D341Med (cell line): ENCODE data around the gene MIOX.
"Not testable (repeated sequence)": the region's sequence is repeated elsewhere in the genome, so short reads cannot be mapped to it uniquely, and the experiment has no call there.

Experiments
- DNase-seq: peaks from one replicate; pipeline ENCODE4 v3.0.0; 2012; ENCODE audit warnings: low spot score

The MIOX gene

GRCh38 chr22:50517495-50518260 is 31.0 kb downstream of the MIOX start:
- DNase-seq: peak; percentile 17

DNA sequence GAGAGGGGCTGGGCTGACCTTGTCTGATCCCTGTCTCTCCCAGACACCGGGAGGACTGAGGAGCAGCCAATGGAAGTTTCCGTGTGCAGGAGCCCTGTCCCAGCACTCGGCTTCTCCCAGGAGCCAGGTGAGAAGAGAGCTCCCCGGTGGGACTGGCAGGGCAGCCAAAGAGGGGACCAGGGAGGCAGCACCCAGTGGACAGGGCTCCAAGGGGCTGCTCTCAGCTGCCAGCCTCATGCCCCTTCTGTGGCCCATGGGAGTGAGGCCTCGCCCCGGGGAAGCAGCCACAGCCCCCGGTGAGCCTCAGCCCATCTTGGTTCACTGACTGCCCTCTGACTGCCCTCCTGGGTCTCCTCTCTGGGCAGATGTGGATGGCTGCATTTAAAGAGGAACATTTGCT is 31.9 kb downstream of the MIOX start:
- peak; percentile 18 for DNase-seq

DNA sequence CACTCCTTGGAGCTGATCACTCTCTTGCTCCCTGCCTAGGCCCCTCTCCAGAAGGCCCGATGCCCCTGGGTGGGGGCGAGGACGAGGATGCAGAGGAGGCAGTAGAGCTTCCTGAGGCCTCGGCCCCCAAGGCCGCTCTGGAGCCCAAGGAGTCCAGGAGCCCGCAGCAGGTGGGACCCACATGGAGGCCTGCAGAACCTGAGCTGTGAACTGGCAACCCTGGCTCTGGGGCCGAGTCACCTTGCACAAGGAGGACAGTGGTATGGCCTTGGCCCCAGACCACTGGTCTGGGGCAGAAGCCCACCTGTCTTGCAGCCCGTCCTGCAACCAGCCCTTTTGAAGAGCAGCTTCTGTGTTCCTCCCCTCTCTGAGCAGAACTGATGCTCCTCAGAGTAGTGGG is 32.5 kb downstream of the MIOX start:
- DNase-seq: peak; percentile 13

DNA sequence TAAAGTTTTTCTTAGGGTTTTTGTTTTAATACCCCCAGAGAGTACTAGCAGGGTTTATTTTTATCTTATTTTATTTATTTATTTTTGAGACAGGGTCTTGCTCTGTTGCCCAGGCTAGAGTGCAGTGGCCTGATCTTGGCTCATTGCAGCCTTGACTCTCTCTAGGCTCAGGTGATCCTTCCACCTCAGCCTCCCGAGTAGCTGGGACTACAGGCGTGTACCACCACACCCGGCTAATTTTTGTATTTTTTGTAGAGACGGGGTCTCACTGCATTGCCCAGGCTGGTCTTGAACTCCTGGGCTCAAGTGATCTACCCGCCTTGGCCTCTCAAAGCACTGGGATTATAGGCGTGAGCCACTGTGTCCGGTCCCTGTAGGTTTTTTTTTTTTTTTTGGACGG is 33.5 kb downstream of the MIOX start:
- DNase-seq: not testable (repeated sequence)

DNA sequence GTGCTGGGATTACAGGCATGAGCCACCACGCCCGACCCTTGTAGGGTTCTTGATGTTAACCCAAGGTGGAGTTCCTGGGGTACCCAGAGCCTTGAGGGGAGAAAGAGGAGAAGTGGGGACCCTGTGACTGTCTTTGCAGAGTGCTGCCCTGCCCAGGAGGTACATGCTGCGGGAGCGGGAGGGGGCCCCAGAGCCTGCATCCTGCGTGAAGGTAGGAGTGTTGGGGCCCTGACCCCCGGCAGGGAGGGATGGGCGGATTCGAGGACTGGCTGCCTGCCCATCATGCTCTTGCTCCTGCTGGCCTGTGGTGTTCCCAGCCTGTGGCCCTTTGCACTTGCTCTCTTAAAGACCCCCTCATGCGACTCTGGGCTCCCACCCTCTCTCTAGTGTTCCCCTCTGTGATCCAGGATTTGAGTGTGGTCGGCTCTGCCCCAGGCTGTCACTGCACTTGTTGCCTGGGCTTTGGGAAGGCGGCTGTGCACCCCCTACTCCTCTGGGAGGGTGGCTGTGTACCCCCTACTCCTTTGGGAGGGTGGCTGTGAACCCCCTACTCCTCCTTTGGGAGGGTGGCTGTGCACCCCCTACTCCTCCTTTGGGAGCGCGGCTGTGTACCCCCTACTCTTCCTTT is 34.3 kb downstream of the MIOX start:
- peak; percentile 18 for DNase-seq

- peak; percentile 13 for DNase-seq
These were observed 35.1 kb downstream of the MIOX start for GRCh38 chr22:50521710-50522109.

DNA sequence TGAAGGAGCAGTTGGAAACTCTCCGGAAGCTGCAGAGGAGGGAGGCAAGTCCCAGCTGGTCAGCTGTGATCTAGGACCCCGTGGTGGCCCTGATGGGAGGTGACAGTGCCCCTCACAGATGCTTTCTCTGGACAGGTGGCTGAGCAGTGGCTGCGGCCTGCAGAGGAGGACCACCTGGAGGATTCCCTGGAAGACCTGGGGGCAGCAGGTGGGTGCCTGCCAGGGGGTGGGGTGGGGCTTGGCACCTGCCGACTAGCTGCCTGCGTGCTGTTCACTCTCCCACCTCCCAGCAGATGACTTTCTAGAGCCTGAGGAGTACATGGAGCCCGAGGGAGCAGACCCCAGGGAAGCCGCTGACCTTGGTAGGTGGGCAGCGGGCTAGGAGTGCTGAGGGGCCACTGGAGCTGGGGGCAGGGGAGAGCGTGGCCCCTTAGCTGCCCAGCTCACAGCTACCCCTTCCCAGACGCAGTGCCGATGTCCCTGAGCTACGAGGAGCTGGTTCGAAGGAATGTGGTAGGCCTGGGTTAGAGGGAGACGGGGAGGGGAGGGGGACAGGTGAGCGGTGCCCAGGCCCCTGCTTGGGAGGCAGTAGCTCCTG is 35.6 kb downstream of the MIOX start:
- DNase-seq: peak; percentile 13

DNA sequence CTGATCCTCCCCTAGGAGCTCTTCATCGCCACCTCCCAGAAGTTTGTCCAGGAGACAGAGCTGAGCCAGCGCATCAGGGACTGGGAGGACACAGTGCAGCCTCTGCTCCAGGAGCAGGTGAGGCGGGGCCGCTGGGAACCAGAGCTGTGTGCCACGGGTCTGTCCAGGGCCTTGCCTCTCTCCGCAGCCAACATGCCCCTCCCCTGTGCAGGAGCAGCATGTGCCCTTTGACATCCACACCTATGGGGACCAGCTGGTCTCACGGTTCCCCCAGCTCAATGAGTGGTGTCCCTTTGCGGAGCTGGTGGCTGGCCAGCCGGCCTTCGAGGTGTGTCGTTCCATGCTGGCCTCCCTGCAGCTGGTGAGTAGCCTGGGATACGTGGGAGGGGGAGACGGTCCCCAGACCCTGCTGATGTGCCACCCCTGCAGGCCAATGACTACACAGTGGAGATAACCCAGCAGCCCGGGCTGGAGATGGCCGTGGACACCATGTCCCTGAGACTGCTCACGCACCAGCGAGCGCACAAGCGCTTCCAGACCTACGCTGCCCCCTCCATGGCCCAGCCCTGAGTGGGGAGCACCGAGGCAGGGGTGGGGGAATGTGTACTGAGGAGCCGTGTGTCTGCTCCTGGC is 36.3 kb downstream of the MIOX start:
- DNase-seq: peak; percentile 28

- peak; percentile 16 for DNase-seq
These were observed 36.8 kb downstream of the MIOX start for GRCh38 chr22:50523458-50523805.

DNA sequence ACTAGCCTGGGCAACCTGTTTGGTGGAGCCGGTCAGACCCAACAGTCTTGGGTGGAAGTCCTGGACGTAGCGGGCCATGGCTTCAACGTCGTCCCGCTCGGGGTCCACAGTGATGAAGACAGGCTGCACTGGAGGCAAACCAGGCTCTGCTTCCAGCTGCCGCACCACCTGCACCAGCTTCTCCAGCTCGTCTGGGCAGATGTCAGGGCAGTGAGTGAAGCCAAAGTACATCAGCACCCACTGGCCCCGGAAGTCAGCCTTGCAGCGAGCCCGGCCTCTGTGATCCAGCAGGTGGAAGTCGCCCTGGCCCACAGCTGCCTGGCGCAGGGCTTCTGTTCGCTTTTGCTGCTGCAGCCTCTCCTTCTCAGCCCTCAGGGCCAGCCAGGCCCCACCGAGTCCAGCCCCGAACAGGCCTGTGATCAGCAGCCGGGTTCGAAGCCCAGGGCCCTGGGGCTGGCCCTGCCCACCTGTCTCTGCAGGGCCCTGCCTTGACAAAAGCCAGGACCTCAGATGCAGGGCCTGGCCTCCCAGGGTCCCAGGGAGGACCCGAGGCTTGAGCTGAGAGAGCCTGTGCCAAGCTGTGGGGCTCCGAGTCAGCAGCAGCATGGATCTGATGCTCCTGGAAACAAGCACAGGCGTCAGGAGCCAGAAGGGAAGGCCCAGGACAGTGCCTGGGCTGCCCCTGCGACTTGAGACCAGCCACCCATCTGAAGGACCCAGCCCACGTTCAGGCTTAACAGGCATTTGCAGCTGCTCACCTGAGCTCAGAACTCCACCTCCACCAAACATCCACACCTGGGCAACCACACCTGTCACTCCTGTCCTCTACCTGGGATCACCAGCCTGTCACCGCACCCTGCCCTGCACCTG is 37.4 kb downstream of the MIOX start:
- peak; percentile 33 for DNase-seq

- peak; percentile 54 for DNase-seq
These were observed 38.0 kb downstream of the MIOX start for GRCh38 chr22:50524676-50525103.

DNA sequence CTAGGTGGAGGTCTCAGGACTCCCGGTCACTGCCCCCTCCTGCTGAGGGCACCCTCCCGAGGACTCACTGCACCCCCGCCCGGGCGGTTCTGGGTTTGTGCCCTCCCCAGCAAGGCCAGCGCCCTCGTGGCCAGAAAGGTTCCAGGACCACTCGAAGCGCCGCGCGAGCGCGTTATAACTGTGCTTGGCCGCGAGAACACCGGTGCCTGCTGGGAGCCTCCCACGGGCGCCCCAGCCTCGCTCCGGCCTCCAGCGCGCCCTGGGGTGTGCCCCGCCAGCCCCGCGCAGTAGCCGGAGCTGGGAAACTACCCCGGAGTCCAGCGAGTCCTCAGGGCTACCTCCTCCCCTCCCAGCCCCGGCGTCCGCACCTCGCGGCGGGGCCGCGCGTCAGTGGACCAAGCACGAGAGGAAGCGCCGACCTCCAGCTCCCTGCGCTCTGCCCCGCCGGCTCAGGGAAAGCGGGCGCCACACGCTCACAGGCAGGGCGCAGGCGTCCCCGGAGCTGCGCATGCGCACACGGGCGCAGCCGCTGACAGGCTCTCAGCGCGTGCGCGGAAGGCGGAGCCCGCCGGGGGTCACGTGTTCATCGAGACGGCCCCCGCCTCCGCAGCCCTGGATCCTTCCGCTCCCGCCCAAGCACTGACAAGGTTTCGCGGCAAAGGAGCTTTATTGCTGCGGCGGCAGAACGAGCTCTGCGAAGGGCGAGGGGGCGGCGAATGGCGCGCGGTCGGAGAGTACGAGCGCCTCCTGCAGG is 38.6 kb downstream of the MIOX start, which contains the start of gene SCO2:
TSS of gene SCO2 (minus strand) at position 495 of the 754 bp plus-strand sequence. CDS start 1,187 bp downstream, outside the sequence.
- DNase-seq: peak; percentile 100

GRCh38 chr22:50525858-50526107 is 39.1 kb downstream of the MIOX start:
- DNase-seq: no peak

- peak; percentile 89 for DNase-seq
These were observed 39.6 kb downstream of the MIOX start for GRCh38 chr22:50526108-50526833.

- DNase-seq: no peak
These were observed 40.5 kb downstream of the MIOX start for GRCh38 chr22:50526834-50527801.

DNA sequence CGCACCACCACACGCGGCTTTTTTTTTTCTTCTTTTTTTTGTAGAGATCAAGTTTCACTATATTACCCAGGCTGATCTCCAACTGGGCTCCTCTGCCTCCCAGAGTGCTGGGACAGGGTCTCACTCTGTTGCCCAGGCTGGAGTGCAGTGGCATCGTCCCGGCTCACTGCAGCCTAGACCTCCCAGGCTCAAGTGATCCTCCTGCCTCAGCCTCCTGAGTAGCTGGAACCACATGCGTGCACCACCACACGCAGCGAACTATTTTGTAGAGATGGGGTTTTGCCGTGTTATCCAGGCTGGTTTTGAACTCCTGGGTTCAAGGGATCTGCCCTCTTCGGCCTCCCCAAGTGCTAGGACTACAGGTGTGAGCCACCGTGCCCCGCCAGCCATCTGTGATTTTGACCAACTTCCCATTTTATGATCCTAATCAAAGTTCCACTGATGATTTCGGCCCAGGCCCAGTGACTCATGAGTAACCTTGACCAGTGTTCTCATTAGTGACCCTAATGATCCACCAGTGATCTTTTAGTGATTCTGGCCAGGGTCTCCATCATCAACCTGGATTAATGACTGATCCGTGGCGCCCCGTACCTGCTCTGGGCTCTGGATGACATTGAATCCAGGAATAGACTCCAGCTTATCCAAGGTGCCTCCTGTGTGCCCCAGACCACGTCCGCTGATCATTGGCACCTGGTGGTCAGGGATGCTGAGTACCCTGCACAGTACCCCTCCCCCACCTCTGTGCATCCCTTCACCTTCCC is 41.4 kb downstream of the MIOX start:
- DNase-seq: no peak

DNA sequence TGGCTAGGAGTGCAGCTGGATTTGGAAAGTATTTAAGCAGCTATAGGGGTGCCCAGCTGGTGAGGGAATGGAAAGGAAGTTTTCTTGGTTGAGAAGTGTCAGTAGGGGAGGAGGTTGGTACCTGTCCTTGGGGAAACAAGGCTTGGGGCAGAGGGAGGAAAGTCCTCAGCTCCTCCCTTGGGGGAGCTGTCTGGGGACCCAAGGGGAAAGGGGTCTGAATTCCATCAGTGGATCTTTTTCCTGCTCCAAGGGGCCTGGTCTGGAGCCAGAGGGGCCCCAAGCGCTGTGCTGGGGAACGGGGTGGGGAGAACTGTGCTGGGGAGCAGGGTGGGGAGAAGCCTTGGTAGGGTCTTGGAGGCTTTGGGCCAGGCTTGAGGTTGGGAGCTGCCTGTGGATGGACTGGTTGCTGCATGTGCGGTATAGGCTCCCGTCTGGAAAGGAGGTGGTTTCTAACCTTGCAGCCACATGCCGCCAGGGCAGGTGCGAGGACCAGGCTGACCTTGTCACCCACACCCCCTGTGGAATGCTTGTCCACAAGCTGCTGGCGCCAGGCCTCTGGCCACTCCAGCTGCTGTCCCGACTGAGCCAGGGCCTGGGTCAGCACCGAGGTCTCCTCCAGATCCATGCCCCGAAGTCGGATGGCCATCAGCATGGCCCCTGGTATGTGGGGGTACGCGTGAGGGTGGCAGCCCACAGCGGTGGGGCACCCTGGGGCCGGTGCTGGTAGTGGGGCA is 42.2 kb downstream of the MIOX start:
- DNase-seq: peak; percentile 24

DNA sequence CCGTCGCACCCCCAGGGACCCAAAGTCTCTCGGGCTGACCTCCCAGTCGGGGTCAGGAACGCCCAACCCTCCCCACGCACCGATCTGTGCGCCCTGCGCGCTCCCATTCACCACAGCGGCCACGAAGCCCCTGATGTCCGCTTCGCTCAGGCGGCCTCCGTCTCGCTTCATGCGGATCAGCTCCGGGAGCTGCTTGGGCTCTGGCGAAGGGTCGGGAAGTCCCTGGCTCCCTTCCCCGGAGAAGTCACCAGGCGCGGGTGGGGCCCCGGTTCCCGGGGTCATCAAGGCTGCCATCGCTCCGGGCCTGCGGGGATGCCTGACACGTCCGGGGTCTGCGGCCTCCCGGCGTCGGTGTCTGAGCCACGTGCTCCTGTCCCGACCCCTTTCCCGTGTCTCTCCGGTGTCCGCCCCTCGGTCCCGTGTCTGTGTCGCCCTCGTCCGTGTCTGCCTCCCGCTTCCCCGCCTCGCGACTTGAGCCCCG is 42.8 kb downstream of the MIOX start:
- DNase-seq: peak; percentile 38
